ENCODE data around the gene AGBL5.

DNA sequence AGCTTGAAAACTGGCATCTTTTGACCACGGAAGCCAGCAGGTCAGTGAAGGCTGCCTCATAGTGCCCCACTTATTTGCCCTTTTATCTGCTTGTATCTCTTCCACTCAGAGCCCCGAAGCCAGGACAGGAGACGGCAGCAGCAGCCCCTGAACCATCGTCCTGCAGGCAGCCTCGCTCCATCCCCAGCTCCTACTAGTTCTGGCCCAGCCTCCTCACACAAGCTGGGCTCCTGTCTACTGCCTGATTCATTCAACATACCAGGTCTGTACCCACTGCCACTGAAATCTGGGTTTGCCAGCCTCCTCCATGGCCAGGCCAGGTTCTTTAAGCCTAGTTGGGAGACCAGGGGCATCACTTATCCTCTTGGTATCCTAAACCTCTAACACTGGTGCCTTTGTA, 15.9 kb downstream of the AGBL5 start:
- TF ChIP-seq CTCF (optimal IDR thresholded peaks at IDR 0.05 in 1 of 3, IDR thresholded peaks at IDR 0.05 in 1 of 3, conservative IDR thresholded peaks at IDR 0.05 in 1 of 3; ENCODE audit: extremely low read depth in 1 of 3, insufficient read depth in 2 of 3, low read length in 3 of 3) (no peak), EZH2 (IDR thresholded peaks at IDR 0.05; ENCODE audit: low read length) (no peak)
